GM21576 (cell line): ENCODE results near the gene BCR.

ENCODE experiments used
- ATAC-seq: cut with Tn5 transposase; IDR thresholded peaks from one replicate; pipeline ENCODE4 v1.9.1; 2021; ENCODE audit warnings: mild to moderate bottlenecking, moderate library complexity; ENCODE audit not compliant: unreplicated experiment

Gene BCR

DNA sequence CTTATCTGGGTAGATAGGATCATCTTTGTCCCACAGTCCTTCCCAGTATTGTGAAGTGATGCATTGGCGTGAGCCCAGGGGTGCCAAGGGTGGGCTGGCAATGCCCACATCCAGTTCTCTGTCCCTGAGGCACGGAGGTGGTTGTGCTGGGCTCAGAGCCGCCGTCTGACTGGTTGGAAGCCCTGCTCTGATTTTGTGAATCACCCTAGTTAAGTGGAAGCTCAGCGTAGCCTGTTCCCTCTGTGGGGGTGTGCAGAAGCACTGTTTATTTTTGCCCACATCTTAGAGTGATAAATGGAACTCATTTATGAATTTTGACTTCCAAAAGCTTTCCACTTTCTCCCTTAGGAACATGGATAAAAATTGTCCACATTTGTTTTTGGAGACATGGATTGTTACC, 13.6 kb downstream of the BCR start:
- ATAC-seq = no peak

DNA sequence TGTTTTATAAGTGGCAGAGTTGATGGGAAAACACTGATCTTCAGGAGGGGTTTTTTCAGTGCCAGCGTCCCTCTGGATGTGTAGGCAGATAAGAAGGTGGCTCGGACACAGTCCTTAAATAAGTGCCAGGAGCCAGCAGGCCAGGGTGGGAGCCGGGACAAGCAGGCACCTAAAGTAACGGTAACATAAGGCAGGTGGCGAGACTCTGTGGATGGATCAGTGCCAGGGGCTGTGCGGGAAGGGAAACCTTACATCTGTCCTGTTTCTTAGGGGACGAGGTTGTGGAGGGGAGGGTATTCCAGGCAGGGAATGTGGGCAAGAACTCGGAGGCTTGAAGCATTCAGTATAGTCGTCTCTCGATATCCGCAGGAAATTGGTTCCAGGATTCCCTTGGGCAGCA, 15.9 kb downstream of the BCR start:
- no peak for ATAC-seq

DNA sequence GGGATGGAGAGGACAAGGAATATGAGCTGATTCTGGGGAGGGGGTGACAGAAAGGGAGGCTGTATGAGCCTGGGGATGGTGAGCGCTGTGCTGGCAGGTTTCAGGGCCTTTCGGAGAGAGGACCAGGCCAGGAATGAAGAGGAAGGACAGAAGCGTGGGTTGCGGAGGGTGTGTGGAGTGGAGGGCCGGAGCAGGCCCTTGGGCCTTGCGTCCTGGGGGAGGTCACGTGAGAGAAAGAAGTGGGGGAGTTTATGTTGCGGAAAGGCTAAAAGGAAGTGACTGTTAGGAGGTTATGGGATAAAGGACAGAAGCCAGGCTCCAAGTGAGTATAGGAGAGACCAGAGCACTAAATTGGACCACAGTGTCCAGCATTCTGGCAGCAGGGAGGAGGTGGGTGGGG, 17.5 kb downstream of the BCR start:
- no peak for ATAC-seq

DNA sequence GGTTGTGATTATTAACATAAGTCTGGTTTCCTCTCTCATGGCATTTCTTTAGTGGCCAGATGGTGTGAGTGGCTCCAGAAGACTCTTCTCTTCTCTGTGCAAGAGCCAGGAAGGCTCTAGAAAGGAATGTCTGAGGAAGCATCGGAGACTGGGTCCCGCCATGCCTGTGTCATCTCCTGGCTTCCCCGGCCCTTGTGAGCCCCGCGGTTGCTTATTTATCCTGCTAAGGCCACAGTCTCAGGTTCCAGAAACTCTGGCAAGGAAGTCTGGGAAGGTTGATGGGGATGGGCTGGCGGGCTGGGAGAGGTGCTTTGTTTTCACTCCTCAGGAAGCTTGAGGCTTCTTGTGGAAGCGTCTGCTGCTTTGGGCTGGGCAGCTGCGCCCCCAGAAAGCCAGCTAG, 18.9 kb downstream of the BCR start:
- no peak for ATAC-seq

DNA sequence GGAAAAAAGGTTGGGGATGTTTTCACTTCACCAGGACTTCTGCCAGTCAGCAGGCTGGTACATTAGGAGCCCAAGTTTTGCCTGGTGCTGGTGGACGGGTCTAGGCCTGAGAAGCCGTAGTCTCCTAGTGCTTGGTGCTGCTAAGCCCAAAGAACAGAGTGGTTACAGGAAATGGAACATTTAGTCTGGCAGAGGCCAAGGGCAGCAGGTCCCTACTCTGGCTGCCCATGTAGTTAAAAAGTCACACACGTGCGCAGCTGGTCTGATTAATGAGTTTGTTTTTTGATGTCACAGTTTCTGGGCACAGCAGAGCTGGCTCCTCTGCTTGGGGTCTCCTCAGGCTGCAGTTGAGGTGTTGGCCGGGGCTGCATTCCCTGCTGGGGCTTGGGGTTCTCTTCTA, 20.6 kb downstream of the BCR start:
- no peak for ATAC-seq

DNA sequence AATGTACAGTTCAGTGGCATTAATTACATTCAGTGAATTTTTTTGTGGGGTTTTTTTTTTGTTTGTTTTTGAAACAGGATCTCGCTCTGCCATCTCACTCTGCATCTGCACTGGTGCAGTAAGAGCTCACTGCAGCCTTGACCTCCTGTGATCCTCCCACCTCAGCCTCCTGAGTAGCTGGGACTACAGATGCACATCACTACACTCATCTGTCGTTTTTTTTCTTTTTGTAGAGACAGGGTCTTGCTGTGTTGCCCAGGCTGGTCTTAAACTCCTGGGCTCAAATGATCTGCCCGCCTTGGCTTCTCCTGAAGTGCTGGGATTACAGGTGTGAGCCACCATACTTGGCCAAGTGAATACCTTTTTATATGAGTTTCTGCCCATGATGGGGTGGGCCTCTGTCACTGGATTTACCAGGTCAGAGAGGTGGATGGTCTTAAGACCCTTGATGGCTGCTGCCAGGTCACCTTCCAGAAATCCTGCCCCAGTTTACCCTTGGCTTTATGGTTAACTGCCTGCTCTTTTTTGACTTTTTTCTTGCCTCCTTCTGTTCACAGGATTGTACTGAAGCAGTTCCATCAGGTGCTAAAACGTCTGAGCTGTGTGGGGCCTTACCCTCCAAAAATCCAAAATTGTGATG, 22.6 kb downstream of the BCR start:
- ATAC-seq = no peak

DNA sequence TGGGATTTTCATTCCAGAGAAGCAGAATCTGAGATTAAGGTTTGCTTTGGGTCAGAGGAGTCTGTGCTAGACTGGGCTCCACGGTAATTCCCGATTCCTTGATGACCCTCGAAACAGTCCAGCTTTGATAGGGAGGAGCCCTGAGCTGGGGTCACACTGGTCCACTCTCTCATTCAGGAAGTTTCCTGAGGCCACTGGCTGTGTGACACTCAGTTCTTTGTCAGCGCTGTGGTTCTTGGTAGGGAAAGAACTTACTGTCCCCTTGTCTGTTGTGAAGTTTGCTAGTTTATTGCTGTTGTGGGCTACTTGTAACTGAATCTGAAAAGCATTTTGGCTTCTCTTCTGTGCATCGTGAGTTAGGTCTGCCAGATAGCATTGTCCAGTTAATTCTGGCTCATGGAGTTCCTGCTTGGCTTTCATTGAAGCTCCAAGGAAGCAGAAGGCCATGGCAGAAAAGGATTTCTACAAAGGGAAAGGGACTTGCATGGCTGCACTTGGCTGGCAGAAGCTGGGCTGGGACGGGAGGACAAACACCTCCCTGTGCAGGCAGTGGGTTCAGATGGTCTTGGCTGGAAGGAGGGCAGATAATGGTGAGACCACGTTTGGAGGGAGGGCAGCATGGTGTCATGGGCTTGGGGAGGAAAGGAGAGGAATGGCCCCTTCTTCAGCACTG, 23.3 kb downstream of the BCR start:
- no peak for ATAC-seq

DNA sequence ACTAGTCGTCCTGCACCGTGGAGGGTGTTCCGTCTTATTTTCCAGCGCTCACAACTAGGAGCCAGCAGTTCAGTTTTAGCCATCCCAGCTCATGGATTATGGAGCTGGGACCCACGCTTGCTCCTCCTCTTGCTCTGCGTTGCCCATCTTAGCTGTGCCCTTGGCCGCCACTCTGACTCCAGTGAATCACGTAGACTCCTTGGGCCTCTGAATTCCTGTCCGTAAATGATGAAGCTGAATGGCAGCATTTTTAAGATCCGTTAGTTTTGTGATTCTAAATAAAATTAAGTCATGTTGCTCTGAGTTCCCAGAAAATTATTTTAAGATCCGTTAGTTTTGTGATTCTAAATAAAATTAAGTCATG, 23.8 kb downstream of the BCR start:
- no peak for ATAC-seq

DNA sequence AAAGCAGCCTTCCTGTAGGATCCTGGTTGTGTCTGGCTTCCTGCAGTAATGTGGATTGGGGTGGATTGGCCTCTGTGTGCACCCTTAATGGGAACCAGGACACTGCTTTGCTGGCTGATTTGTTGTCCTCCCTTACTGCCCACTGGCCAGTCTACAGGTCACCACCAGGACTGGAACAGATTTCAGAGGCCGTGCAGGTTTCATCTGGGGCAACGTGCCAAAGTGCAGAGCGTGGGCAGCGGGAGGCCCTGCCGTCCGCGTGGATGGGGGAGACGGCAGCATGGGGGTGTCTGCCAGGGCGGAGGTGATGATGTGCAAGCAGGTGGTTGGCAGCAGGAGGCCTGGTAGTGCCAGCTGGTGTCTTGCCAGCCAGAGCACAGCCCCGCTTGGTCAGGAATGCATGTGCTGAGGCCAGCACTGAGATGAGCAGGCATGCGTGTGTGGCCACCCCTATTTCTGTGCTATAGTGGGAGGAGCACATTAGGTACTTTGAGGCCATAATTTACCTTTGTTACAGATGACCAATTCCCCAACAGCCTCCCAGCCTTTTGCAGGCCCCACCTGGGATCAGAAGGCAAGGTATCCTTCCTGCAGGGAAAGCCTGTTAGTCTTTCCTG, 24.3 kb downstream of the BCR start:
- no peak for ATAC-seq

DNA sequence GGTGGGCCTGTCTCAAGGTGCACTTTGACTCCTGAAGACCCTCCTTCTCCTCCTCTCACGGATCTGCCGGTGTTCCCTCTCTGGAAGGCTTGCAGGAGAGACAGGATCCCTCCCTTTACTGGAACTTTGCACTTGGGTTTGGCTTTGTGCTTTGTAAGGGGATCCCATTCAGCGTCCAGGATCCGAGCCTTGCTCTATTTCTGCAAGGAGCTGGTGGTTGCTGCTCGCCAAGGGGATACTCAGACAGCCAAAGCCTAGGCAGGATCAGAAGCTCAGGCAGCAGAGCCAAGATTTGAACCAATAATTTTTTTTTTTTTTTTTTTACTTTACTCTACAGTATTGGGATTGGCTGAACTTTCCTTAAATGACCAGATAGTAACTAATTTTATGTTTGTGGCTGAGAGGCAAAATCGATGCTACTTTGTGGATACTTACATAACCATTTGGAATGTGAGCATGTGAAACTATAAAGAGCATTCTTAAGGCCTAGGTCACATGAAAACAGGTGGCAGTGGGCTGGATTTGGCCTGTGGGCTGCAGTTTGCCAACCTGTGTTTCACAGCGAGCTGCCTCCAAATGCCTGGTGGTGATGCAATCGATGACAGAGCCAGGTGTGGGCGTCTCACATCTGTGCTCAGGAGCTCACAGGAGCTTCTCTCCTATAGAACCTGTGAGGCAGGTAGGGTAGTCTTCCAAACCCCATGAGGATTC, 25.2 kb downstream of the BCR start:
- no peak for ATAC-seq

DNA sequence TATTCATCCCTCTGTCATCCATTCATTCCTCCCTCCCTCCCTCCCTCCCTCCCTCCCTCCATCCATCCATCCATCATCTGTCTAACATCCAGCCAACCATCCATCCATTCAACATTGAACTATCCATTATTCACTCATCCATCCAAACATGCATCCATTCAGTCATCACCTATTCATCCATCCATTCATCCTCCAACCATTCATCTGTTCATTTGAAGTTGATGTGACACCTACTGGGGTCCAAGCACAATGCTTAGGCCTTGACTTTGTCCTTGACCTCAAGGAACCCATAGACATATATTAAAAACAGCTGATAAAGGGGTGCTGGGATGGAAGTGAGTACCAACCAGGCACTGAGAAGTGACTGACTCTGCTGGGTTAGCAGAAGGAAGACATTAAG, 26.6 kb downstream of the BCR start:
- ATAC-seq = no peak

DNA sequence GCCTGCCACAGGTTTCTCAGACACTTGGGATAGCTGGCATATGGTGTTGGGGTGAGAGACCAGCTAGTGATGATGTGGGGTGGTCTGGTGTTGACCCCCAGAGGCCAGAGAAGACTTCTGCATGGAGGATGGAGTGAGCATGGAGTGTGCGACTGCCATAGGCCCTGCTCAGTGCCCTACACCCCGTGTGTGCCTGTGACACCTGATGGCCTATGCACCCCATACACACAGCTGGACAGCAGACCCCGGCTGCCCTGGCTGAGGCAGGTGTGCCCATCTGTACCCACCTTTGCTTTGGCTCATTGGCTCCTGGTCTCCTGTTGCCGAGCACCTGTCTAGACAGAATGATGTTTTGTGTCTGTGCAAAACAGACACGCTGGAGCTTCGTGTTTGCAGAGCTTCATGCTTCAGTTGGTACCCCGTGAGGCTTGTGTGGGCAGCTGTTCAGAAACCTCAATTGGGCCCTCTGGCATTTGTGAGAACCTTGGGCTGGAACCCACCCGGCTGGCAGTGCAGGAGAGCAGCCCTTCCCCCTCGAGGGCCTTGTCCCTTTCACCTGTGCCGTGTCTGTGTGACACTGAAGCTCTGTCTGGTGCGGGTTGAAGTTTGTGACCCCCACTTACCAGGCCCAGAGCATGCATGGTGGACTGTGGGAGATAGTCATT, 27.6 kb downstream of the BCR start:
- no peak for ATAC-seq

DNA sequence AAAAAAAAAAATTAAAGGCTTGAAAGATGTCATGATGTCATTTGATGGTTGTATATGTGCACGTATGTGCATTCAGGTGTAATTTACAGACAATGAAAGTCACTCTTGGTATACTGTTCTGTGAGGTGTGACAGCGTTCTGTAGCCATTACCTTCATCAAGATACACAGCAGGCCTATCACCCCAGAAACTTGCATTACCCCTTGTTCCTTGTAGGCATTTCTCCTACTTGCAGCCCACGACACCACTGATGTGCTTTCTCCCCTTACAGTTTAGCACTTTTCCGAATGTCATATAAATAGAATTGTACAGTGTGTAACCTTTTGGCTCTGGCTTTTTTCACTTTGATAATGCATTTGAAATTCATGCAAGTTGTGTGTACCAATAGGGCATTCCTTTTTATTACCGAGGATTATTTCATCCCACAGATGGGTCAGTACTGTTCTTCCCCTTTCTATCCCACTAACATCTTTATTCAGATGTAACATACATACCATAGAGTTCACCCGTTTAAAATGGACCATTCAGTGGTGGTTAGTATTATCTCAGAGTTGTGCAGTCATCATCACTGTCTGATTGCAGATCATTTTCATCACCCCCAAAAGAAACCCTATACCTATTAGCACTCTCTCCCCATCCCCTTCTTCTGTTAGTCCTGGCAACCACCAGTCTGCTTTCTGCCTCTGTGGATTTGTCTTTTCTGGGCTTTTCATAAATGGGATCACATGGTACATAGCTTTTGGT, 30.3 kb downstream of the BCR start:
- ATAC-seq = no peak

DNA sequence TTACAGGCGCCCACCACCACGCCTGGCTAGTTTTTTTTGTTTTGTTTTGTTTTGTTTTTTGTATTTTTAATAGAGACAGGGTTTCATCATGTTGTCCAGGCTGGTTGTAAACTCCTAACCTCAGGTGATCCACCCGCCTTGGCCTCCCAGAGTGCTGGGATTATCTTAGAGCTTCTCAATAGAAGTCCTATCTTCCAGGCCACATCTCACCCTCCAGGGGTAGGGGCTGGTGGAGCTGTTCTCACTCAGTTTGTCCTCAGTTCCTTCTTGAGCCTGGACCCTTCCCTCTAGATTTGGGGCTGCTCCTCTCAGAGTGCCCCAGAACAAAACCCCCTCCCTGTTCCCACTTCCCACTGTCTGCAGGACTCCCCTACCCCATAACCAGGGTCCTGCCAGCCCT, 31.3 kb downstream of the BCR start:
- no peak for ATAC-seq

DNA sequence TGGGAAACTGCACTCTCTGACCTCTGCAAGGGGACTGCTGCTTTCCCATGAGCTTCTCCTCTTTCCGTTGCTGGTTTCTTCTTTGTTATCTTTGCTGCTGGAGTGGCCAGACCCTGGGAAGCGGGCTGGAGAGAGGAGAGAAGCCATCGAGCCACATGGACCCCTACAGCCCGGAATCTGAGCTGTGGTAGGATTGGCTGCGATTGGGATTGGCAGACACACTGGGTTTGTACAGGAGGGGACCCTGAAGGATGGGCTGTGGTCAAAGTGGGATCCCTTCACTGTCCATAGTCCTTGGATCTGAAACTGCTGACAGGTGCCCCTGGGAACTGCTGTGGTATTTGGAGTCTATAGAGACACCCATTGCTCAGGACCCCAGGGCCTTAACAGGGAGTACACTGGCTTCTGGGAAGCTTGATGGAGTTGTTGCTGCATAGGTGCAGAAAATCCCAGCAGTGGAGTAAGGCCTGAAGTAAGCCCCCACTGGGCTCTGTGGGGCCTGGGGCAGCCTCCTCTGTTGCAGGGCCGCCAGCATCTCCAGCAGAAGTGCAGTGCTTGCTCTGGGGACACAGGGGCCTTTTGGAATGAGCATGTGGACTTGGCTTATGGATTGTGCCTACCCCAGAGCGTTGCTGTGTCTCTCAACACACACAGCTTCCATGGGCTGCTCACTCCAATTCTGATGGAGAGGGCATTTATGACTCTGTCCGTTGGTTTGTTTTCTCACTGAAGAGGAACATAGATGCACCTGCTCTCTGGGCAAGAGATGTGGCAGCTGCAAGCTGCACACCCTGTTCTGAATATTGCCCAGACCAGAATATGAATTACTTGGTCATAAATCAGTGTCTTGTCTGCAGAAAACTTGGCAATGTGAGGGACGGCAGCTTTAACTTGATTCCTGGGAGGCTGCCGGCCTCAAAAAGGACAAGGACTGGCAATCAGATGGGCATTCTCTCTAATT, 32.0 kb downstream of the BCR start:
- ATAC-seq = no peak

DNA sequence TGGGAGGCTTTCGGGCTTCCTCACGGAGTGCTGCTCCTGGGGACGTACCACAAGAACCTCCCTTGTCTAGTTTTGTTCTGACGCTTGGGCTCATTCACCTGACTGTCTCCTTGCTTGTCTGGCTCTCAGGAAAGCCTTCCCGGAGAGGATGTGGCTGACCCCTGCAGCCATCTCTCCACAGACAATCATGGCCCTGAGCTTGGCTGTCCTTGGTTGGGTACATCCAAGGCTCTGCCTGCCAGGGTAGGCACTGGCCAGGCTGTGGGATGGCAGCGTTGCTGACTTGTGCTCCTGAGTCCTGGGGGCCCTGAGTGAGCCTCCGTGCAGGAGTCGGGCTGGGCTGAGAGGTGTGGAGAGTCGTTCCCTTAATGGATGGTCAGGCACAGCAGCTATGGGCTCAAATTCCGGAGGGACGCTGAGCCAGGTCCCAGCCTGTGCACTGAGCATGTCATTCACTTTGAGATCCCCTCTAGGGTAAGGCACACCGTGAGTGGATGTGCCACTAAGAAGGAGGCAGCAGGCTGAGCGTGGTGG, 32.8 kb downstream of the BCR start:
- no peak for ATAC-seq

DNA sequence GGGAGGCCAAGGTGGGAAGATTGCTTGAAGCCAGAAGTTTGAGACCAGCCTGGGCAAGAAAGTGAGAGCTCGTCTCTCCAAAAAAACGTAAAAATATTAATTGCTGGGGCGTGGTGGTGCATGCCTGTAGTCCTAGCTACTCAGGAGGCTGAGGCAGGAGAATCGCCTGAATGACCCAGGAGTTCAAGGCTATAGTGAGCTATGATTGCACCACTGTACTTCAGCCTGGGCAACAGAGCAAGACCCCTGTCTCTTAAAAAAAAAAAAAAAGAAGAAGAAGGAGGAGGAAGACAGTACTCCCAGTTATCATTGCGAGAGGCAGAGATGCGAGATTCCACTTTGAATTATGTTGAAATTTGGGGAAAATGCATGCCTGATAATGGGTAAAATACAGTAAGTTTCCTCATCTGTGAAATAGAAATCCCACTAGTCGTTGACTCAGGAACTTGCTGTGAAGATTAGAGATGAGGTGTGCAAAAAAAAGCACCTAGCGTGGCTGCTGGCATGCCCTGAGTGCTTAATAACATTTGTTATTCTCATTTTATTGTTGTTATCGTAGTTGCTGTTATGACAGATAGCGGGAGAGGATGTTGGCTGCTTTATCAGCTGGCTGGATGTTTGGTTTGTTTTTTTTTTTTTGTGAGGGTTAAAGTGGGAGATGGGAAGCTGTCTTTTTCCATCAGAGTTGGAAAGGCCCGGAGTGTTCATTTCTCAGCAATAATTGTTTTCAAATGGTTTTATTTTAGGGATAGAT, 33.4 kb downstream of the BCR start:
- ATAC-seq = no peak

DNA sequence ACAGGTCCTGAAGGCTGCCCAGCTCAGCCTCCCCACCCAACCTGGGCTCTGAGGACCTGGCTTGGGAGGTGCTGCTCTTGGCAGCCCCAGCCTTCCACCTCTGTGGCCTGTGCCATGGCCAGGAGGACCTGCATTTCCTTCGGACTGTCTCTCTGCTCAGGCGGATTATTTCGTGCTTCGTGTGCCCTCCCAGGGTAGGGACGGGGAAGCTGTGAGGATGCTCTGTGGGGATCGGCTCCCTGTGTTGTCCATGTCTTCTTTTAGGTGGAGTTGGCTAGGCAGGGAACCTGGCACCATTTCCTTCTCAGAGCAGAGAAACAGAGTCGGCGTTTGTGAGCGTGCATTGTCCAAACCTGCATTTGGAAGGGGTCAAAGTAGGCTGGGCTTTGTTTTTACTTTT, 34.1 kb downstream of the BCR start:
- no peak for ATAC-seq
